Stomach (tissue), 9 donors: ENCODE results near the gene NTM. TPM values are rescaled to one million over a fixed set of nuclear protein-coding genes. Genes with fewer than 3 reads are reported as not detected.

Source experiments
- DNase-seq, 2 donors: peaks; one replicate each; pipeline versions ENCODE4 v3.0.0 to v3.0.0-alpha.2; 2013 to 2019
- H3K27ac ChIP-seq, 5 donors: fragments of 200-600 bp in 4 of 5; sonication (generic) in 4 of 5; one replicate each; pipeline ENCODE4 v1.5.1; 2013 to 2019; ENCODE audit warnings: mild to moderate bottlenecking in 1 of 5, moderate library complexity in 1 of 5
- H3K27me3 ChIP-seq, 3 donors: fragments of 200-600 bp; sonication (generic); one replicate each; pipeline ENCODE4 v1.5.1; 2017 to 2019; ENCODE audit warnings: mixed run types in 1 of 3
- H3K36me3 ChIP-seq, 4 donors: fragments of 200-600 bp; sonication (generic); 1 replicate in 3 of 4; 2 replicates in 1 of 4; pipeline ENCODE4 v1.5.1; 2016 to 2019
- H3K4me1 ChIP-seq, 4 donors: fragments of 200-600 bp; sonication (generic); one replicate each; pipeline ENCODE4 v1.5.1; 2016 to 2019
- H3K4me3 ChIP-seq, 4 donors: fragments of 200-600 bp; sonication (generic) in 3 of 4; one replicate each; pipeline ENCODE4 v1.5.1; 2016 to 2019; ENCODE audit warnings: mild to moderate bottlenecking in 1 of 4
- H3K9me3 ChIP-seq, 4 donors: fragments of 200-600 bp; sonication (generic); one replicate each; pipeline ENCODE4 v1.5.1; 2016 to 2019
- EP300 ChIP-seq: sonication (generic); formaldehyde crosslinking; IDR thresholded peaks from one replicate; pipeline ENCODE4 v1.6.1; 2017; ENCODE audit warnings: antibody characterized with exemption
- POLR2A ChIP-seq, 4 donors: fragments of 450-650 bp; IDR thresholded peaks; one replicate each; pipeline ENCODE4 v1.6.1; 2016; ENCODE audit warnings: antibody characterized with exemption in 4 of 4, control low read depth in 2 of 4, mild to moderate bottlenecking in 1 of 4, moderate library complexity in 1 of 4
- POLR2AphosphoS5 ChIP-seq, 3 donors: sonication (generic); formaldehyde crosslinking; IDR thresholded peaks; one replicate each; pipeline ENCODE4 v1.6.1; 2016; ENCODE audit warnings: antibody characterized with exemption in 3 of 3
- WGBS, 5 donors: extraction: QIAGEN DNeasy Blood & Tissue Kit in 3 of 5; methylation state at CpG; one replicate each; pipeline versions ENCODE4 v1.1.5 to v1.1.7; 2013 to 2018; 5-methylcytosine and 5-hydroxymethylcytosine counted together
- intact Hi-C: fragments of 100-400 bp; cut with DNase I; formaldehyde crosslinking; loops from one replicate; pipeline ENCODE4 v1.15.1; 2023; ENCODE audit warnings: low total_unique reads
- polyA plus RNA-seq, 3 donors: library from polyadenylated mRNA; stranded (reverse); fragments of 200-250 nt; gene quantifications; one replicate each; pipeline ENCODE4 v1.2.3, GENCODE V29; 2013
- total RNA-seq, 5 donors: library from RNA; depleted of rRNA; stranded (reverse); fragments of >200 nt; gene quantifications; one replicate each; pipeline versions ENCODE4 v1.1.0 to v1.2.3, GENCODE V29; 2014 to 2016
- TF ChIP-seq, protein P1 (sequence below), 7 experiments: fragments of 450-650 bp in 4 of 7; fragments of 200-600 bp in 3 of 7; sonication (generic) in 3 of 7; IDR thresholded peaks; one replicate each; pipeline ENCODE4 v1.5.1; 2016 to 2019; ENCODE audit warnings: antibody characterized with exemption in 7 of 7, control low read depth in 2 of 7, mild to moderate bottlenecking in 1 of 7
- donor health status: healthy with polysubstance abuse.
- donor health status: Bipolar disorder and iron deficiency.
- donor health status: healthy.

NTM gene
- total and polyA plus RNA-seq, 8 donors, result 0.50 to 8.4 (median 1.3) TPM; not detected in 3

DNA sequence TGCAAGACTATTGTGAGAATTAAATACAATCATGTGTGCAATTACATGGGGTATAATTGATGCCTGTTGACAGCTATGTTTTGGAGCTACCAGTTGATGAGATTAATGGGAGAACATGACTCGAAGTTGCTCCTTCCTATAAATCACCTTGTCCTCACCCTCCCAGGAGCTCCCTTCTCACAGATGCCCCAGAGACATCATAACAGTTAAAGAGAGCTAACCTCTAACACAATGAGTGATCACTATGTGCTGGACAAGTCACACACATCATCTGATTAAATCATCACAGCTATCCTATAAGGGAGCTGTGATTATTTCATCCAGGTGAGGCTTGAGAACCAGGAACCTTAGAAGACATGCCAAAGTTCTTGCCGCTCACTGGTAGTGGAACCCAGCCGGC, 394.2 kb downstream of the NTM start:
- no peaks in the 10 kb centered on the region for H3K4me1 ChIP-seq
- no peak overlapping the region for H3K4me3 ChIP-seq
- TF ChIP-seq POLR2A (IDR thresholded peaks at IDR 0.05) (no peak), POLR2AphosphoS5 (IDR thresholded peaks at IDR 0.05) (no peak), EP300 (no peak)
- TF ChIP-seq, protein P1, sequence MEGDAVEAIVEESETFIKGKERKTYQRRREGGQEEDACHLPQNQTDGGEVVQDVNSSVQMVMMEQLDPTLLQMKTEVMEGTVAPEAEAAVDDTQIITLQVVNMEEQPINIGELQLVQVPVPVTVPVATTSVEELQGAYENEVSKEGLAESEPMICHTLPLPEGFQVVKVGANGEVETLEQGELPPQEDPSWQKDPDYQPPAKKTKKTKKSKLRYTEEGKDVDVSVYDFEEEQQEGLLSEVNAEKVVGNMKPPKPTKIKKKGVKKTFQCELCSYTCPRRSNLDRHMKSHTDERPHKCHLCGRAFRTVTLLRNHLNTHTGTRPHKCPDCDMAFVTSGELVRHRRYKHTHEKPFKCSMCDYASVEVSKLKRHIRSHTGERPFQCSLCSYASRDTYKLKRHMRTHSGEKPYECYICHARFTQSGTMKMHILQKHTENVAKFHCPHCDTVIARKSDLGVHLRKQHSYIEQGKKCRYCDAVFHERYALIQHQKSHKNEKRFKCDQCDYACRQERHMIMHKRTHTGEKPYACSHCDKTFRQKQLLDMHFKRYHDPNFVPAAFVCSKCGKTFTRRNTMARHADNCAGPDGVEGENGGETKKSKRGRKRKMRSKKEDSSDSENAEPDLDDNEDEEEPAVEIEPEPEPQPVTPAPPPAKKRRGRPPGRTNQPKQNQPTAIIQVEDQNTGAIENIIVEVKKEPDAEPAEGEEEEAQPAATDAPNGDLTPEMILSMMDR (IDR thresholded peaks at IDR 0.05), result no peak
- no peak for DNase-seq
- H3K27me3 ChIP-seq, result peaks cover 0 to 31% (median 0%) of the 10 kb centered on the region in 3 donors
- no peaks in the 10 kb centered on the region for H3K36me3 ChIP-seq
- intact Hi-C loops, result no loop called here
- 44 to 78% (median 66%) methylated on average over 3 of the region's 3 CpGs for WGBS, 5 donors
- H3K27ac ChIP-seq, result no peak overlapping the region
- H3K9me3 ChIP-seq, result peaks cover 0 to 13% (median 6%) of the 10 kb centered on the region in 4 donors

DNA sequence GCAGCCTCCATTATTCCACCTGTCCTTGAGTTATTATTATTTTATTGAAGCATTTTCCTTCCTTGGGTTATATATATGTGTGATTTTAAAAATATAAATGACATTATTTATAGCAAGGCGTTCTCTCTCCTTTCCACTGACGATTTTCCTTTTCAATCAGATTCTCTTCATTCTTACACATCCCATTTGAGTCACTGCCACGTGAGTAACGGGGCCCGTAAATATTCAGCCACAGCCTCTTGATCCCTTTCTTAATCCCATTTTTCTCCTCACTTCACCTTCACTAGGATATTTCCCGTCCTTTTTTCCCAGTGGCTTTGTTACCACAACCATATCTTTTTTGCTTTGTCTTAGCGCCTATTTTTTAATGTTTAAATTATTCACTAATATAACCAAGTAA, 396.2 kb downstream of the NTM start:
- intact Hi-C loops, result no loop called here
- Histone ChIP-seq H3K9me3 (peaks cover 0 to 1% (median 0%) of the 10 kb centered on the region in 4 donors), H3K27ac (no peak overlapping the region), H3K4me3 (no peak overlapping the region), H3K36me3 (no peaks in the 10 kb centered on the region), H3K27me3 (peaks cover 0 to 18% (median 0%) of the 10 kb centered on the region in 3 donors), H3K4me1 (no peaks in the 10 kb centered on the region)
- TF ChIP-seq, protein P1 (IDR thresholded peaks at IDR 0.05), result no peak
- TF ChIP-seq POLR2AphosphoS5 (IDR thresholded peaks at IDR 0.05) (no peak), EP300 (no peak), POLR2A (IDR thresholded peaks at IDR 0.05) (no peak)
- 78 to 85% (median 83%) methylated on average over 7 of the region's 7 CpGs for WGBS, 5 donors
- no peak for DNase-seq

DNA sequence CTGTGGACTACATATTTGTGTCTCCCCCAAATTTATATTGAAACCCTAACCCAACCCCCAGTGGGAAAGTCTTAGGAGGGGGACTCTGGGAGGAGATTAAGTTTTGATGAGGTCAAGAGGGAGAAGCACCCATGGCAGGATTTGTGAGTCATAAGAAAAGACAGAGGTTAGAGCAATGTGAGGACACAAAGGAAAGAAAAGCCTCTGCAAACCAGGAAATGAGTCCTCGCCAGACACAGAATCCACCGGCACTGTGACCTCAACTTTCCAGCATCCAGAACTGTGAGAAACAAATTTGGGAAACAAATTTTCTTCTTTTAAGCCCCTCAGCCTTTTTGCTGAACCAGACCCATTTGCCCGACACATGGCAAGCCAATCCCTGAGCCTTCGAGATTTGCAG, 397.0 kb downstream of the NTM start:
- intact Hi-C loops, result no loop called here
- Histone ChIP-seq H3K4me1 (no peaks in the 10 kb centered on the region), H3K36me3 (no peaks in the 10 kb centered on the region), H3K27me3 (peaks cover 0 to 12% (median 0%) of the 10 kb centered on the region in 3 donors), H3K9me3 (no peaks in the 10 kb centered on the region), H3K4me3 (no peak overlapping the region), H3K27ac (no peak overlapping the region)
- DNase-seq, result no peak
- 79 to 89% (median 83%) methylated on average over 4 of the region's 4 CpGs for WGBS, 5 donors
- TF ChIP-seq, protein P1 (IDR thresholded peaks at IDR 0.05), result no peak
- TF ChIP-seq POLR2A (IDR thresholded peaks at IDR 0.05) (no peak), POLR2AphosphoS5 (IDR thresholded peaks at IDR 0.05) (no peak), EP300 (no peak)

DNA sequence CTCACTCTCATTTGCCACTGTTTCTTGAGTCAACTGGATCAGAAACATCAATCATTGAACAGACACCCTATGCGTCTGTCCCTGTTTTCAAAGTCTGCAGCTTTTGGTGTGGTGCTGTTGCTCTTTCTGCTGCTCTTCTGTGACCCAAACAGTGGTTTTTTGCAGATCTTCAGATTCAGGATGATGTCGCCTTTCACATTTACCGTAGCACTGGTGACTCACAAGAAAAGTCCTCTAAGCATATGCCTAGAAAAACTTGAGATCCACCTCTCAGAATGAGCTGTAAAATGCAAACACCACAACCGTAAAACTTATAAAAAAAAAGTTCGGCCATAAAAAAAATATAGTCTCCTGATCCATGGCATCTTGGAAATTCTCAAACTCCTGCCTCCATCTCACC, 400.4 kb downstream of the NTM start:
- WGBS, 5 donors, result 75 to 82% (median 80%) methylated on average over 5 of the region's 5 CpGs

More for the DNA sequence above, 400.4 kb downstream of the NTM start:
- DNase-seq, result no peak
- H3K36me3 ChIP-seq, result no peaks in the 10 kb centered on the region
- H3K9me3 ChIP-seq, result no peaks in the 10 kb centered on the region
- no peak overlapping the region for H3K4me3 ChIP-seq
- TF ChIP-seq, protein P1 (IDR thresholded peaks at IDR 0.05), result no peak
- TF ChIP-seq POLR2AphosphoS5 (IDR thresholded peaks at IDR 0.05), result no peak
- no peak for TF ChIP-seq POLR2A (IDR thresholded peaks at IDR 0.05)
- TF ChIP-seq EP300, result no peak
- H3K27me3 ChIP-seq, result peaks cover 0 to 3% (median 0%) of the 10 kb centered on the region in 3 donors
- no peaks in the 10 kb centered on the region for H3K4me1 ChIP-seq
- intact Hi-C loops, result no loop called here
- H3K27ac ChIP-seq, result no peak overlapping the region
